ENCODE measurements around the gene GALK2.
A peak's percentile ranks its signal among the peaks of the same experiment; 100 is the strongest.

The GALK2 gene

DNA sequence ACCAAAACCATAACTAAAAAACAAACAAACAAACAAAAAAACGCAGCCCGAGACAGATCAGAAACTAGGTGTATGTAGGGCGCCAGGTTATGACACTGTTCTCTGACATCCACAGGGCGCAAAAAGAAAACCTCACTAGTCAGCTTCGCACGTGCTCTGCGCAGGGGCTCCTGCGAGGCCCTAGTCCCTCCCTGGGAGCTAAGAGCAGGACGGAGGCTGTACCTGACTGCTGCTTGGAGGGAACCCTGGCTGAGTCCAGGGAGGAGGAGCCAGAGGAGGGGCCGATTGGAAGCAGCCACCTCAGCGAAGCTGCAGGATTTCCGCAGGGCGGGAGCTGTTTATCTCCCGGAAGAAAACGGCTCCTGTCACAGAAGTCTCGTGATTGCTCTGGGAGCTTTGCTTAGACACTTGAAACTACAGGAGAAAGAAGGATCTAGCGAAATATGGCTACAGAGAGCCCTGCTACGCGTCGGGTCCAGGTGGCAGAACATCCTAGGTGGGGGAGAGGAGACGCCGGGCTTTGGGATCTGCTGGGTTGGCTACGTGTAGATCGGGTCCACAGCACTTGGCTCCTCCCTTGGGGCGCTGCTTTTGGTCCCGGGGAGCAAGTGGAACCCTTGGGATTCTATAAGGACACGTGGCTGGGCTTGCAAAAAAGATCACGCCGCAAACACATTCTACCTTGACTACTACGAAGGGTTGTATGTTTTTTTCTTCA is at the start of gene GALK2:
Gene GALK2 (plus strand): TSS at position 368 of the 718 bp plus-strand sequence. CDS start 76 bp downstream, at position 444.
- peak; percentile 74 to 78 for DNase-seq

DNA sequence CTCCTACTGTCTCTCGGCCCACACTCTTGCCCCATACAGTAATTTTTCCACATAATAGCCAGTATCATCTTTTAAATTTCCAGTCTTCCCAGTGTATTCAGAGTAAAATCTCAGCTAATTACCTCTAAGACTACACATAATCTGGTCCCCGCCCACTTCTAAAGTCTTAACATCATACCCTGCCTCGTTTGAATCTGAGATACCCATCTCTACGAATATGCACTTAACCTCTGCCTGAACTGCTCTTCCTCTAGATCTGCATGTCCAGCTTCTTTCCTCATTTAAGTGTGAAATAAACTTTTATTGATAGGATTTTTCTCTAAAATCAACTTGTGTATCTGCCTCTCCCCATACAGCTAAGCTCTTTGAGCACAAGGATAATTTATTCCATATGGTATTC is 49.2 kb upstream of the GALK2 start:
- no peak for DNase-seq

DNA sequence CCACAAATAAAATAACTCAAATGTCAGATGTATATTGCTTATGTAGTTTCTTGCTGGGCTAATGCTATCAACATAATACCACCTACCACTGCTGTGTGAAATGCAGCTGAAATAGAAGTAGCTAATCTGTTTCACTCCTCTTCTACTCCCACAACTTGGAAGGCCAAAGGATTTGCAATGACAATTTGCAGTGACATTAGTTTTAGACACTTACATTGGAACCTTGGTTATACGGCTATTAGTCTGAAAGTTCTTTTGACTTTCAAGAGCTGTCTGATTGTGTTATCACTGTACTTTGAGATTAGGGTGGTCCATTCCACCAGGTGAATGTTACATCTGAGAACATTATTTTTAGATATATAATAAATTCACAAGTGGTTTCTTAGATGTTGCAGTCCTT is 48.1 kb upstream of the GALK2 start:
- DNase-seq, result no peak

DNA sequence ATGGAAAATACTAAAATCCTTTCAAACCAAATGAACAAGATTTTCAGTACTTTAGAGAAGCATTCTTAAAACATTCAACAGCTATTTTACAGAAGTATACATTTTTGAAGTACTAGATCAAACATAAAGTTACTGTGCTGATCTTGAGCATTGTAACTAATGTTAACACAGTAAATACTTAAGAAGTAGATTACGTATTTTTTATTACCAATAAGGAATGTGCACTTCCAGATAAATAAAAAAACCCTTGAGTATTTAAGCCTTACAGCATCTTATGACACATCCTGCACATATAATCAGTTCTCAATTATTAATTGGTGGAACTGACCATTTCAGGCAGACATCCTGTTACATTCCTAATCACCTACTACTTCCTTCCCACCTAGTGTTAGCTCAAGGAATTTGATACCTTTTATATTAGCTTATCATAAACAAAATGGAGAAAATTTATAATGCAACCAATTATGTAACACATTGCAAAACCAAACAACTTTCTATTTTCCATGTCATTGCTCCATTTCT is 47.4 kb upstream of the GALK2 start:
- no peak for DNase-seq

DNA sequence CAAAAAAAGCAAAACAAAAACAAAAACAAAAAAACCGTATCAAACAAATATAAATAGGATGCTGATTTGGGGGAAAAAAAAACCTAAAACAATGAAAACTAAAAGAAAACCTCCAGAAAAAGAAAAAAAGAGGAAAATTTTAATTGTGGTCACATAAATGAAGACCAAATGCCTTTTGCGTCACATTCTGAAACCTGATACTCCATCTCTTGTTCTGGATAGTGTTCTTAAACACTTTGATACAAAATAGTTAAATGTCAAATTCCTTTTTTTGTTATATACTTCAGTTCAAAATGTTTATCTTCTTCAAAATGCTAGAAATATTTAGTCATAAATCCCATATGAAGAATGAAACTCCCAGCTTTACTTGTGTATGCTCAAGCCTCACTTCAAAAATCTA is 45.7 kb upstream of the GALK2 start:
- no peak for DNase-seq

DNA sequence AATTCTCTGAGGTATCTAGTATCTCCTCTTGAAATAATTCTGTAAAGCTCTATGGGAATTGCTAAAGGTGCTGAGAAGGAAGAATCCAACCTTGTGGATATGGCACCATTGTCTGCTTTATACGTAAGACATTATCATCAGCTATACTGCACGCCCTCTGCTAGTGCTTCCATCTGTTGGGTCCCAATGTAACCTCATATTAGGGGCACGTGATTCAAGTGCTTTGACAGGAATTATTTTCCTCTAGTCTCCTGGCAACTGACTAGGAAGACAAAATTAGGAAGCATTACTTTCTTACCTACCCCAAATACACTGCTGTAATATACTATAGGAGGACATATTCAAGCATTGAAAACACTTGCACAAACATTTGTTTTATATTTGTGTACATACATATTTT is 38.6 kb upstream of the GALK2 start:
- DNase-seq, result no peak

DNA sequence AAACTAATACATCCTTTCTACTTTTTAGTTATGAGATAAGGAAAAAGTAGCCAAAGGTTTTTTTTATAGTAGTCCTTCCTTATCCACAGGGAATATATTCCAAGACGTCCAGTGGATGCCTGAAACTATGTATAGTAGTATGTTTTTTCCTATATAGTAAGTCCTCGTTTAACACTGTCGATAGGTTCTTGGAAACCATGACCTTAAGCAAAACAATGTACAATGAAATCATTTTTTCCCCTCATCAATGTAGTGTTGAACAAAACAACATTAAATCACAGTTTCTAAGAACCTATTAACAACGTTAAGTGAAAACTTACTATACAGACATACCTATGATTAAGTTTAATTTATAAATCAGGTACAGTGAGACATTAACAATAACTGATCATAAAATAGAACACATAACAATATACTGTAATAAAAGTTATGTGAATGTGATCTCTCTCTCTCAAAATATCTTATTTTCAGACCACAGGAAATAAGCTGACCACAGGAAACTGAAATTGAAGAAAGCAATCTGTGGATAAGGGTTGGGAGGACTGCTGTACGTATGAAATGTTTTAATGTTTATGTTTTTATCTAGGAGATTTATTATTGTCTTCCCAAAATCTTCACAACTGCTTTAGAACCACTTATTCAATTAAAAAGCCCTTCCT is 35.2 kb upstream of the GALK2 start:
- no peak for DNase-seq

DNA sequence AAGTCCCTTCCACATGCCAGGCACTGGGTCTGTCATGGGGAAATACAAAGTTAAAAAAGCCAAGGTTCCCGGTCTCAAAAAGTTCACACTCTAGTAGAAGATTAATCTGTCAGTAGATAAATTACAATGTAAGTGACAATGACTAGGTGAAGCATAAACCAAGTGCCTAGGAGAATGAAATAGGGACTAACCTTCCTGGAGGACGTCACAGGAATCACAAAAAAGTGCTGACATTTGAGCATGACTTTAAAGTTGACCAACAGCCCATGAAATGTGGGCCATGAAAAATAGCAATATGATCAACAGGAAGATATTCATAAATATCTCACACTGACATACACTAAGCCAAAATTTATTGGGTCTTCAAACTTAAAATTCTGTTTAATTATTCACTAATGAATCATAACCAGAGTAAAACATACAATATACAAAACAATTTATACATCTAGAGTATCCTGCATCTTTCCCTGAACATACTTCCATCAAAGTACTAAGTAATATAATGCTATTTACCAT is 34.6 kb upstream of the GALK2 start:
- no peak for DNase-seq

DNA sequence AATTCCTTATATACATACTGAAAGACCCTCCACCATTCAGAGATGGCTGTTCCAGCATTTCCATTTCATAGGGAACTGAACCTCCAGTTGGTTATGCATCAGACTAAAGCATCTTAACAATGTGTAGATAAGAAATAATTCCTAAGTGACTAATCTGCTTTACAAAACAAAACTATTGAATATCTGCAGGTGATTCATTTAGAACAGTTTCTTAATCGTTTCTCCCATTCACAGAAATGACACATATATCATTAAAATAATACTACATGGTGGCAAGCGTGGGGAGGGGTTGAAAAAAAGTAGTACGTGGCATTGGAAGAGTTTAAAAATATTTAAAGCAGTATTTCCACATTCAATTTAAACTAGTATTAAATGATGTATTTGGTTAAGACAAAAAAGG is 34.1 kb upstream of the GALK2 start:
- DNase-seq, result no peak

DNA sequence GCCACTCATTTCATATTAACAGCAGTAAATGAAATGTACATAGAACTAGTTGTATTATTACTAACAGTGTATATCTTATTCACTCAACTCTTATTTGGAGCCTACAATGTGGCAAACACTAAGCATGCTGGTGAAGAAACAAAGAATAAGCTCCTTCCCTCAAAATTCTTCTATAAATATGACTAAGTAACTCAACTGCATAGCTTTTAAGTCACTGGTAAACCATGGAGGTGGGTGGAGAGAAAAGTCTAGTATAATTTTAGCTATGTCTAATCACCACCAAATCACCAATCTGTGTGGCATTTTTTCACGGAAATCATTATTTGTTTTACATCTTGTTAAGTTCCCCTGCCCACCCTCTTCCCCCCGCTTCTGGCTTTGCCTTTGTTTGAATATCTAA is 32.2 kb upstream of the GALK2 start:
- no peak for DNase-seq

DNA sequence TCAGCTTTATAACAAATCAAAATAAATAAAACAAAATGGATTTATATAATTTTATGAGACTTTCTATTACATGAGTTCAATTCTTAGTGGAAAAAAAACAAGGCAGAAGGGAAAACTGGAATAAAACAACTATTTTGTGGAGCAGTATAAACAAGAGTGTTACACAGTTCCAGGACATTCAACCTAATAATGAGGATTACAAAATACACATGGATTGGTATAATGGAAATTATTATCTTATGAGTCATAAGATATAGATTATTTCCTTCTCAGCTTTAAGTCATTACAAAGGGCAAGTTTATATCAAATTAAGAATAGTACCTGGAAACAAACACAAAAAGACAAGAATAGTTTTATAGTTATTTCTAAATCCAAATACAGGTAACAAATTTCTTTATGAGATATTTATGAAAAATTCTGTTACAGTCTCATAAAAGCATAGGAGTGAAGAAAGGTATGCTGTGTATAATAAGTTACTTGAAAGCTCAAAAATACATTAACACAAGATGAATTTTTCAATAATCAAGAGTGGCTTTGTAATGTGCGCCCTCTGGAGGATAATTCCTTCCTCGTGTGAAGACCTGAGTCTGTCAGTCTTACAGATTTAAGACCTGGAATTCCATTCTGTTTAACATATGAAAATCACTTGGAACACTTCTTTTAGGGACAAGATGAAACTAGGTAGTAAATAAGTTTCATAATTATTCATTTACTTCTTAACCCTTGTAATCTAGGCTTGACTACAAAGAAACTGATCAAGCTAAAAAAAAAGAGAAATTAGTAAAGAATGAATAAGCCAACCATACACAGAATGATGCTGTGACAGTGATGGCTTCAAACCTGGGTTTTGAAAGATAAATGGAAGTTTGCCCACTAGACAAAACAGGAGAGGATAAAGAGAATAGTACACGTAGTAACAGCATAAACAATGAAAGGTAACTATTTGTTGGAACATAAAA is 24.1 kb upstream of the GALK2 start:
- DNase-seq, result peak; percentile 29 to 77

DNA sequence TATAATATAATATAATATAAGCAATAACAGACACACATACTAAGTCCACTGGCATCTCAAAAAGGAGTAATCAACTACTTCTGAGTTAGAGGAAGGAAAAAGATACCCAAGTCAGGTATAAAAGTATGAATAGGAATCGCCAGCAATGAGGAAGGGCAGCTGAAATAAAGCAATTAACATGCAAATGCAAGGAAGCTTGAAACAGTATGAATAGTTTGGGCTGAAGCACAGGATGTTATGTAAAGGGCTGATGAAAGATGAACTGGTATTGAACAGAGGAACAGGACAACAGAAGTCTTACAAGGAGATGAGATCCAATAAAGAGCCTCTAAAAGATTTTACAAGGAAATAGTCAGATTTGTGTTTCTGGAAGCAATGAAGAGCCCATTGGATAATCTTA is 21.7 kb upstream of the GALK2 start:
- DNase-seq, result peak in 1 of 2 donors; percentile 8

DNA sequence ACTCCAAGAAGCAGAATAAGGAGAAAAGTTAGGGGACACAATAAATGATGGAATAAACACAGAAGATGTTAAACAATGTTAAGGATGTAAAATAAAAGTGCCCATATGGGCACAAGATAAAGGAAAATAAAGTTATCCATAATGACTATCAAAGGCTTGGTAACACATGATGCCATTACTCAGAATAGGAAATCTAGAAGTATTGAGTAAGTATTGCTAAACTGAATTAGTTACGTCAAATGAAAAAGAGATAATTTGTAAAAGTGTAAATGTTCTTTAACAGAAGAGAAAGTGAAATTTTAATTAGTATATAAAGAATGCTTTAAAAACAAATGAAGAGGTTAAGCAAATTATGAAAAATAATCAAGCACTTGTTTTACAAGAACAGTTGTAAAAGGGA is 21.3 kb upstream of the GALK2 start:
- peak; percentile 55 to 80 for DNase-seq

DNA sequence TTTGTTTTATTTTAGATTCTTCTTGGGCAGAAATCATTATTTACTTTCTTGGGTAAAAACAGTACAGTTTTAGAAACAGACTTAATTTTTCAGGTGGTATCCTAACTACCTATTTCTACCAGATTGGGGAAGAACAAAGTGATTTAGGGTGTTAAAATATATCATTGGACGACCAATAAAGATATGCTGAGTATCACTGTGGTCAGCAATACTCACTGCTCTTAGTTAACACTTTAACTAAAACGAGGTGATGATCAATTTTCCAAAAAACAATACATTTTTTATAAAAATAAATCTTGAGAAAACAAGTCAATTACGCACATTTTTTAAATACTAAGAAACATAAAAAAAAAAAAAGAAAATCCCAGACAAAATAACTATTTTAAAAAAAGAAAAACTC is 18.2 kb upstream of the GALK2 start:
- no peak for DNase-seq

DNA sequence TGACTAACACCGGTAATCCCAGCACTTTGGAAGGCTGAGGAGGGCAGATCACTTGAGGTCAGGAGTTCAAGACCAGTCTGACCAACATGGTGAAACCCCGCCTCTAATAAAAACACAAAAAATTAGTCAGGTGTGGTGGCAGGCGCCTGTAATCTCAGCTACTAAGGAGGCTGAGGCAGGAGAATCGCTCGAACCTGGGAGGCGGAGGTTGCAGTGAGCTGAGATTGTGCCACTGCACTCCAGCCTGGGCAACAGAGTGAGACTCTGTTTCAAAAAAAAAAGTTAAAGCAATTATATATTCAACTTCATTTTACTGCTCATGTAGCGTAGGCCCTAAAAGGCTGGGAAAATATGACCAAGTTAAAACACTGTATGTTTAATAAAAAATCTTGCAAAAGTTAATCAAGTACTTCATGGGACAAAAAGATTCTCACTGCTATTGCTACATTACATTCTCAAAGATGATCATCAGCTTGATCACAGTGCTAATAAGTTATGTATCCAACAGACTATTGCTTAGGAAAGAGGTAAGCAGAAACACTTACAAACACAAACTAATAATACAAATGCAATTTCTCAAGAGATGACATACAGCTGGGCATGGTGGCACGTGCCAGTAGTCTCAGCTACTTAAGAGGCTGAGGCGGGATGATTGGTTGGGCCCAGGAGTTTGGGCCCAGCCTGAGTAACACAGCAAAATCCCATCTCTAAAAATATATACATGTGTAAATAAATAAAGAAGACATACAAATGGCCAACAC is 17.3 kb upstream of the GALK2 start:
- no peak for DNase-seq

DNA sequence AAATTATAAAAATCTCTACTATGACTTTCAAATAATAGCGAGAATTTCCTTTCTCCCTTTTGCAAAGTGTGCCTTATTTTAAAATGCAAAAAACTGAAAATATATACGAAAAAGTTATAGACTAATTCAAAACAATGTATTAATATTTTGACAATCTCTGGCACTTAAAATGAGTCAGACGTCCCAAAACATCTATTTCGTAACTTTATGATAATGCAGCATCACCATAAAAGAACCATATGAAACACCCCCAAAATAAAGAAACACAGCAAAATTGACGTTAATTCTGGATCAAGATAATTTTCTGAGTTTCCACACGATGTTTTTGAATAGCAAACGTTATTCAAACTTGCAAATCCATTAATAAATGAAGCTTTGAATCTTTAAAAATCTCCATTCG is 15.7 kb upstream of the GALK2 start:
- DNase-seq, result peak; percentile 11 to 18

DNA sequence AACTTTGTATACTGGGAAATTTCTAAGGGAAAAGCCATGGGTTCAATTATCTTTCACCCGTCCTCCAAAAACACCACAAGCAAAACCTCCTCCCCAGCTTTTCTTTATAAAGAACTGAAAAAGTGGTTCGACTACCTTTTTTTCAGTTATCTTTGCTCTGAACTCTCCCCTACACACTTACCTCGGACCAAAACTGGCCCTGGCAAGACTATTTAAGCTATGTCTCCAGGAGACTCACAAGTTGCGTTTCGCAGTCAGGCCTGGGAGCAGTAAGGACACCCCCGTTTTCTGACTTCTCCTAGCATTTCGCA is 15.3 kb upstream of the GALK2 start:
- DNase-seq, result peak in 1 of 2 donors; percentile 47

DNA sequence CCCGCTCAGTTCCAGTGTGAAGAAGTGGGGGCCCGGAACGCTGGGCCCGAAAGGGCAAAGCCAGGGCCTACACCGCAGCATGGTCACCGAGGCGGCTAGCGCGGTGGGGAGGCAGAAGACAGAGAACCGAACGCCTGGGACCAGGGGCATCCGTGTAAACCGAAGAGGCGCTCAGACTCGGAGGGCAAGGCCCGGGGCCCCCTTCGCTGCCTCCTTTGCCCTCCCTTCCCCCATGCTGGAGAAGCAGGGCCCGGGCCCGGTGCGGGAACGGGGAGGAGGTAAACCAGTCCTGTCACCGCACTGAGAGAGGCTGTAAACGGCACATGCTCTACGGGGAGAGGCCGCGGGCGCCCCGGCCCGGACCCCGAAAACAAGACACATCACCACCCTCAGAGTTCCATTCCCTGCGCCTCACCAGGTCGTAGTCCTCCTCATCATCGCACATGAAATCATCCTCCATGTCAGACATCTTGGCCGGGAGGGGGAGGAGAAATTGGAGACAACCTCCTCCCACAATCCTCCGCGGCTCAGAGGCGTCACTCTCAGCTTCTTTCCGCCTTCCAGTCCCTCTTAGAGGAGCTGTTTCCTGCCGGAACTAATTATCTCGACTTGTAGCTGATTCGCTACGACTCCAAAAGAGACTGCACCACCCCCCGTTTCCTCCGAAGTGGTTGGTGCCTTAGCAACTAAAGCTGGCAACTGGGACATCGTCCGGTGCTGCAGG is 14.8 kb upstream of the GALK2 start, which contains the start of gene COPS2:
Gene COPS2 (minus strand): TSS at position 490 of the 724 bp plus-strand sequence. CDS start 21 bp downstream, at position 469.
- DNase-seq, result peak; percentile 98 to 100

DNA sequence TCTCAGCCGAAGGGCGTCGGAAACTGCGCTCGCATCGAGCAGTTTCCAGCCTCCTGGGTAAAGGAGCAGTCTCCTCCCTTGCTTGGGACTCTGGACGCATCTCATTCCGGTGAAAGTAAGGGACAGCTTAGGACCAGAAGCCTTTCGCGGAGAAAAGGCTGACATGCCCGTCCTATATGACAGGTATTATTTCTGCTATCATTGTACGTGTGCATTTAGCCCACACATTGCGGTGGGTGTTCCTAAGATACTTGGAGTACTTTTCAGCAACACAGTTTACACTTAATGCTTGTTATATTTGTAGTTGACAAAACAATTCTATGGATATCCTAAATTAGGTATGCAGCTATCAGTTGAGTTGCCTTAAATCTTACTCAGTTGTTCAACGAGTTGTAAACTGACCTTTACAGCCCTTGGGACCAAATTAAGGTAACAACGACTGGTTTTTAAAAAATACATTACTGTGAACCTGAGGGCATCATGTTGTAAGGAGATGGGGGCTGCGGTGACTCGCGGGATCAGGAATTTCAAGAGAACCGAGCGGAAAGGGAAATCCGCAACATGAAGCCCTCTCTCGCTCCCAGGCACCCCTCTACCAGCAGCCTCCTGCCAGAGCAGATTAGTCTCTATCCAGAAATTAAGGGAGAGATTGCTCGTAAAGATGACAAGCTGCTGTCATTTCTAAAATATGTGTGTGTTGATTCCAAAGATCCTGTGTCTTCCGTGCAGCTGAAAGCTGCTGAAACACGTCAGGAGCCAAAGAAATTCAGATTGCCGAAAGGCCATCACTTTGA is 14.0 kb upstream of the GALK2 start:
- DNase-seq, result peak in 1 of 2 donors; percentile 15

DNA sequence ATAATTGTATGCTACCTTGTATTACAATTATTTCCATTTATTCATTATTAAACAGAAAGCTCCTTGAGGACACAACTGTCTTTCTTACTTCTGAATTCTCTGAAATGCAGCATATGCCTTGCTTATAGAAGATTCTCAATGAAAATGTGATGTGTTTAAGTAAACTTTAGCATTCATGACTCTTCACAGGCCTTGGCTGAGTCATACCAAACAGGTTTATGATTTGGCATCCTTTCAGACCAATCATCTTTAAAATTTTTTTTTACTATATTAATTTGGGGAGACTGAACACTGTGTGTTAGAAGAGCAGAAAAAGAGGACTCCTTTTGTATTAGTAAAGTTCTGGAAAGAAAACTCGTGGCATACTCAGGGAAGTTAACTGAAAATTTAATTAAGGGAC is 6.4 kb upstream of the GALK2 start:
- DNase-seq, result no peak

DNA sequence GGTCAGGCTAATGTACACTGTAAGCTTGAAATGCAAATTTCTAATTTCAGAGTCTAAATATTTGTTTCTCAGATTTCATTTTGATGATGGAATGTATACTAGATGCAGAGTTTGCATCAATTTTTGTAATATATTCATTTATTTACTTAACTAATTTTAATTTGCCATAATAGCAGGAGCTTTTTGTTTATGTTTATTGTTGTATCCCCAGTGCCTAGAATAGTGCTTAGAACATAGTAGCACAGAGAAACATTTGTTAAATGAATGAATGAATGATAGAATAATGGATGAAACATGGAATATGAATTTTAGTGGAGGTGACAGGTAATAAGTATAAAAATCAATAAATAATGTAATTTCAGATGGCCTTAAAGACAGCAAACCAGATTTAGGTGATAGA is 5.2 kb upstream of the GALK2 start:
- DNase-seq, result no peak
